NCI-H1048 (cell line): ENCODE results near the gene PARP14.
"Not testable (repeated sequence)": the region's sequence is repeated elsewhere in the genome, so short reads cannot be mapped to it uniquely, and the experiment has no call there.

Experiments used
- DNase-seq: peaks from one replicate; lab custom pipeline; 2025; lab: John Stamatoyannopoulos, UW

Gene PARP14

DNA sequence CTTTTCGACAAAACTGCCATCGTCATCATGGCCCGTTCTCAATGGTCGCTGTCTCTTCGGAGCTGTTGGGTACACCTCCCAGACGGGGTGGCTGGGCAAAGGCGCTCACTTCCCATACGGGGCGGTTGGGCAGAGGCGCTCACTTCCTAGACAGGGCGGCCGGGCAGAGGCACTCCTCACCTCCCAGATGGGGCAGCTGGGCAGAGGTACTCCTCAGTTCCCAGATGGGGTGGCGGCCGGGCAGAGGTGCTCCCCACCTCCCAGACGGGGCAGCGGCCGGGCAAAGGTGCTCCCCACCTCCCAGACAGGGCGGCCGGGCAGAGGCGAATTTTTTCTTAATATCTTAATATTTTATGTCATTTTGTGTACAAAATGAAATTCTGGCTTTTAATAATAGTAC is 44.5 kb downstream of the PARP14 start:
- DNase-seq: no peak

DNA sequence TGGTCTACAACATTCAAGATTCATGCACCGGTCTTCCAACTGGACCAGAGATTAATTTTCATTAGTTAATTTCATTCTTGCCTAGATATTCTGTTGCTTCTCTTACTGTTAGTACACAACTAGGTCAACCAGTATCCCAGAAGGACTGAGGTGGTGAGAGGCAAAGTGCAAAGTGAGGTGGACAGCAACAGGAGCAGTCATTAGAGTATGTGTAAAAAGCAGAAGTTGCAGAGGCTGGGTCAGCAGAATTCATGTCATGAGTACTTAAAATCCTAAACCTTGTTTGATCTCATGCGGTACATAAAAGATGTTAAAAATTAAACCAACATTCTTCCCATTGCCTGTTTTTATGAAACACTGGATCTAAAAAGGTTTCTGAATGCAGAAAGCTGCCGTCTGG is 46.7 kb downstream of the PARP14 start:
- no peak for DNase-seq

DNA sequence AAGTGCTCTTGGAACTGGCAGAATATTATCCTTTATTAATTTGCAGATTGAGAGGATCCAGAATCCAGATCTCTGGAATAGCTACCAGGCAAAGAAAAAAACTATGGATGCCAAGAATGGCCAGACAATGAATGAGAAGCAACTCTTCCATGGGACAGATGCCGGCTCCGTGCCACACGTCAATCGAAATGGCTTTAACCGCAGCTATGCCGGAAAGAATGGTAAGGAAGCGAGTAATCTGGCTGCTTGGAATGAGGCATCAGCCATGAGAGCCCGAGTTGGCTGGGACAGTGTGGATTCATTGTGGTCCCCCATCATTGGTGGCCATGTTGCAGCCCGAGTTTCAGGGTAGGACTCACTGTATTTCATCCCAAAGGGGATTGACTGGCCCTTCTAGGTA is 47.1 kb downstream of the PARP14 start:
- no peak for DNase-seq

DNA sequence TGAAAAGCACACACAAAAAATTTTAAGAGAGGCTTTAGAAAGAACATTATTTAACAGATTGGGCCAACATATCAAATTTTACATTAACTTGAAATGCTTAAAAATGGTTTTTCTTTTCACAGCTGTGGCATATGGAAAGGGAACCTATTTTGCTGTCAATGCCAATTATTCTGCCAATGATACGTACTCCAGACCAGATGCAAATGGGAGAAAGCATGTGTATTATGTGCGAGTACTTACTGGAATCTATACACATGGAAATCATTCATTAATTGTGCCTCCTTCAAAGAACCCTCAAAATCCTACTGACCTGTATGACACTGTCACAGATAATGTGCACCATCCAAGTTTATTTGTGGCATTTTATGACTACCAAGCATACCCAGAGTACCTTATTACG is 47.5 kb downstream of the PARP14 start:
- no peak for DNase-seq

DNA sequence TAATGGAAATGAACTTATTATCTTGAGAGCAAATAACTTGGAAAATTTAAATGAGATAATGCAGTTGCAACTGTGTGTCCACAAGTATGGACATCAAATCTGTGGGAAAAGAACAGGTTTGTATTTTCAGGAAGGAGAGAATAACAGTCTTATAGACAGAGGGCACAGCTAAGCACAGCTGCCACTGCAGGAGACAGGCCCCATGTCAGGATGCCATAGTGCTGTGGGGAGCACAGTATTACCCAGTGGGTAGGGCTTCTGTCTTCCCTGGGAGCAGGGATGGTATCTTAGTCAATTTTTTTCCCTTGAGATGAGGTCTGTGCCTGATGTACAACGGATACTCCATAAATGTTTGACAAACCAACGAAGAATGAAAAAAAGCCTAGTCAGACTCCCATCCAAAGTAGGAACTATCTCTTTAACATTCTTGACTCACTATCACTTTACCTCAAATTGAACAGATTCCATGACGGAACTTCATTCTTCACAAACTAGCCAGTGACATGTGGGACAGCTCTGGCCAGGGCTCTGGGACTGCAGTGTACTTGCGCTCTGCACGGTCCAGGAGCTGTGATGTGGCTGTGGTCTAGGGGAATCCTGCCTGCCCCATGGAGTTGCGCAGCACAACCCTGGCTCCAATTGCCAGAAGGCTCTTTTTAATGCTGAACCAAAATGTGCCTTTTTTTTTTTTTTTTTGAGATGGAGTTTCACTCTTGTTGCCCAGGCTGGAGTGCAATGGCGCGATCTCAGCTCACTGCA is 48.3 kb downstream of the PARP14 start:
- no peak for DNase-seq

DNA sequence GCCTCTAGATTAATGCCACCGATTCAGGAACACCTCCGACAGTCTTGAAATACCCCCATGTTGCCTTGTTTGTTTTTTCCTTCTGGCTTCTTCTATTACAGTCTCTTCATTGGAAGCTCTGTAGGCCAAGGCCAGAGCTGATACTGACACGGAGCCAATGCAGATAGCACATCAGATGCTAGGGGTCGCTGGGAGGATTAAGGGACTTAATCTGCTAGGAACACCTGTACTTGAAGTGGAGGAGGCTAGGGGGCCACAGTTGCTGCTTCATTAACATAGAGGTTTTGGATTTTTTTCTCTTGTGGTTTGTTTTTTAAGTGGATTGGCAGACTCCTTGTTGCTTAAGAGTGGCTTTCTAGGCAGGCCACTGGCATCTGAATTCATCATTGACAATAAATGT is 49.6 kb downstream of the PARP14 start:
- no peak for DNase-seq

DNA sequence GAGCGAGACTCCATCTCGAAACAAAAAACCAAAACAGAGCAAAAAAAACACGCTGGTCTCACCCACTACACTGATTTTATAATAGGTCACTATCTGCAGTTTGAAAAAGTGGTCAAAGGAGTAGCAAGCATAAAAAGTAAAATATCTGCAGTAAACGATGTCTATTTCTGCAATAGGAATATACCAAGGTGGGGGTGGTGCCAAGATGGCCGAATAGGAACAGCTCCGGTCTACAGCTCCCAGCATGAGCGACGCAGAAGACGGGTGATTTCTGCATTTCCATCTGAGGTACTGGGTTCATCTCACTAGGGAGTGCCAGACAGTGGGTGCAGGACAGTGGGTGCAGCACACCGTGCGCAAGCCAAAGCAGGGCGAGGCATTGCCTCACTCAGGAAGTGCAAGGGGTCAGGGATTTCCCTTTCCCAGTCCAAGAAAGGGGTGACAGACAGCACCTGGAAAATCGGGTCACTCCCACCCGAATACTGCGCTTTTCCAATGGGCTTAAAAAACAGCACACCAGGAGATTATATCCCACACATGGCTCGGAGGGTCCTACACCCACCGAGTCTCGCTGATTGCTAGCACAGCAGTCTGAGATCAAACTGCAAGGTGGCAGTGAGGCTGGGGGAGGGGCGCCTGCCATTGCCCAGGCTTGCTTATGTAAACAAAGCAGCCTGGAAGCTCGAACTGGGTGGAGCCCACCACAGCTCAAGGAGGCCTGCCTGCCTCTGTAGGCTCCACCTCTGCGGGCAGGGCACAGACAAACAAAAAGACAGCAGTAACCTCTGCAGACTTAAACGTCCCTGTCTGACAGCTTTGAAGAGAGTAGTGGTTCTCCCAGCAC is 52.3 kb downstream of the PARP14 start:
- DNase-seq: not testable (repeated sequence)

DNA sequence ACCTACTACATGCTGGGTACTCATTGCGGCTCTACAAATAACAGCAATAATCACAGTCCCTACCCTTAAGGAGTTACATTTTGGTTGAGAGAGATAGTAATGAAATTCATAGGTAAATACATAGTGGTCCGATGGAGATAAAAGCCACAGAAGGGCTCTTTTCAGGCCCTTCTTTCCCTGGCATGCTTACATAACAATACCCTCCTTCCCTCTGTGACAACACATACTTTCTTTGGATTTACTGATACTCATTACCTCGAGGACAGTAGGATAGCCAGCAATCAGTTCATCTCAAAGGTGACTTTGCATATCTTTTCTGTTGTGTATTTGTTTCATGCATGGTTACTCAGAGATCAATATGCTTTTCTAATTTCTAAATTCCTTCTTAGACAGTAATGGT is 58.5 kb downstream of the PARP14 start:
- DNase-seq: no peak

DNA sequence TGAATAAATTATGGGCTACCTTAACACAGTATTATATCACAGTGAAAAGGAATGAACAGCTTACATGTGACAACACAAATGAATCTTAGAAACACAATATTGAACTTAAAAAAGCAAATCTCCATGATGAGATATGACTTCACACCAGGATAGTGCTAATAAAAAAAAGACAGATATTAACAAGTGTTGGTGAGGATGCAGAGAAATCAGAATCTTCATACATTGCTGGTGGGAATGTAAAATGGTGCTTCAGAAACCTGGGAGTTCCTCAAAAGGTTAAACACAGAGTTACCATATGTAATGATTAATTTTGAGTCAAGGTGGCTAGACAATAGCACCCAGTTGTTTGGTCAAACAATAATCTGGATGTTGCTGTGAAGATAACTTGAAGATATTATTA is 61.6 kb downstream of the PARP14 start:
- DNase-seq: no peak

DNA sequence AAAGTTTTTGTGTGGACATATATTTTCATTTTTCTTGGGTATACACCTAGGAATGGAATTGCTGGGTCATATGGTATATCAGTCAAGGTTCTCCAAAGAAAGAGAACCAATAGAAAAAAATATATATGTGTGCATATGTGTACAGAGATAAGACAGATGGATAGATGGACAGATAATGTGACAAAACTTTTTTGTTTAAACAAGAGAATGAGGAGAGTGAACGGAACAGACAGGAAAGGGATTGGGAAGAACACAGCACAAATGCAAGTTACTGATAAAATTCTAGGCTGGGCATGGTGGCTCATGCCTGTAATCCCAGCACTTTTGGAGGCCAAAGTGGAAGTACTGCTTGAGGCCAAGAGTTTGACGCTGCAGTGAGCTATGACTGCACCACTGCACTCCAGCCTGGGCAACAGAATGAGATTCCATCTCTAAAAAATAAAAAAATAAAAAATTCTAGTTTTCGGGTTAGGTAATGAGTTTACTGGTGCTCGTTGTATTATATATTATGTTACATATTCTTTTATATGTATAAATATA is 63.0 kb downstream of the PARP14 start:
- DNase-seq: no peak

DNA sequence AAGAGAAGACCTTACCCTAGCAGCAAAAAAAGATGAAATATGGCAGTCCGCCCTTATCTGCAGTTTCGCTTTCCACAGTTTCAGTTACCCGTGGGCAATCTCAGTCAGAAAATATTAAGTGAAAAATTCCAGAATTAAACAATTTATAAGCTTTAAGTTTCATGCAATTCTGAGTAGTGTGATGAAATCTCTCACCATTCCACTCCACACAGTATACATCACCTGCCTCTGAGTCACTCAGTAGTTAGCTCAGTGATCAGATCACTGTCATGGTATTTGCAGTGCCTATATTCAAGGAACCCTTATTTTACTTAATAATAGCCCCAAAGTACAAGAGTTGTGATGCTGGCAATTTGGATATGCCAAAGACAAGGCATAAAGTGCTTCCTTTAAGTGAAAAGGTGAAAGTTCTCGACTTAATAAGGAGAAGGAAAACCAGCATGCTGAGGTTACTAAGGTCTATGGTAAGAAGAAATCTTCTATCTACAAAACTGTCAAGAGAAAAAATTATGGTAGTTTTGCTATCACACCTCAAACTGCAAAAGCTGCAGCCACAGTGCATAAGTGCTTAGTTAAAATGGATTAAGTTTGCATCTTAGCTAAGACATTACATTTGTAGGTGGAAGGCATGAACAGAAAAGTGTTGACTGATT is 64.9 kb downstream of the PARP14 start:
- DNase-seq: no peak

DNA sequence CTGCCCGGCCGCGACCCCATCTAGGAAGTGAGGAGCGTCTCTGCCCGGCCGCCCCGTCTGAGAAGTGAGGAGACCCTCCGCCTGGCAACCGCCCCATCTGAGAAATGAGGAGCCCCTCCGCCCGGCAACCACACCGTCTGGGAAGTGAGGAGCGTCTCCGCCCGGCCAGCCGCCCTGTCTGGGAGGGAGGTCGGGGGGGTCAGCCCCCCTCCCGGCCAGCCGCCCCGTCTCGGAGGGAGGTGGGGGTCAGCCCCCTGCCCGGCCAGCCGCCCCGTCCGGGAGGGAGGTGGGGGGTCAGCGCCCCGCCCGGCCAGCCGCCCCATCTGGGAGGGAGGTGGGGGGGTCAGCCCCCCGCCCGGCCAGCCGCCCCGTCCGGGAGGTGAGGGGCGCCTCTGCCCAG is 66.7 kb downstream of the PARP14 start:
- not testable (repeated sequence) for DNase-seq

DNA sequence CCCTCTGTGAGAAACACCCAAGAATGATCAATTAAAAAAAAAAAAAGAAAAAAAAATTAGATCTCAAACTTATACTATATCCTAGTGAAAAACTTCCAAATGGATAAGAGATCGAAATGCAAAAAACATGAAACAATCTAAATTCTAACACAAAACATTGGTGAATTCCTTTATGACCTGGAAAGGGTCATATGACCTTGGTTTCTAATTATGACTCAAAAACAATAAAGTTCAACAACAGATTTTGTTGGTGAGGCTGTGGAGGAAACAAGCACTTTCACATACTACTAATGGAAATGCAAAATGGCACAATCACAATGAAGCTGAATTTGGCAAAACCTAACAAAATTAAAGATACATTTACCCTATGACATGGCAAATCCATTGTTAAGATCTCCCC is 67.7 kb downstream of the PARP14 start:
- DNase-seq: no peak

DNA sequence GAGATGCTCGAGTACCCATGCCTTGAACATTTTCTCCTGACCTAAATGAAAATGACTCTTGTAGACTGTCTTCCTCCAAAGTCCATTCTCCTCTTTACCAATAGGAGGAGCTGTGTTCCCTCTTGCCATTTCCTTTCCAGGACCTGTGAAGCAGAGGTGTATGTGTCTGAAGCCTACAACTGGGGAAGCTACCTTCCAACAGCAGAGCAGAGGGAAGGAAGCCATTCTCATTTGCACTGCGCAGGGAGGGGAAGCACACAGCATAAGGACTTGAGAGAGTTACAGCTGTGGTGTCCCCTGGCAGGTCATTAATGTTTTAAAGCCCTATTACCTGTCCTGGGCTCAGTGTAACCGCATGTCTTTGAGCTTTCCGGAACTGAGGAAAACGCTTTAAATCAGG is 74.3 kb downstream of the PARP14 start:
- DNase-seq: no peak

DNA sequence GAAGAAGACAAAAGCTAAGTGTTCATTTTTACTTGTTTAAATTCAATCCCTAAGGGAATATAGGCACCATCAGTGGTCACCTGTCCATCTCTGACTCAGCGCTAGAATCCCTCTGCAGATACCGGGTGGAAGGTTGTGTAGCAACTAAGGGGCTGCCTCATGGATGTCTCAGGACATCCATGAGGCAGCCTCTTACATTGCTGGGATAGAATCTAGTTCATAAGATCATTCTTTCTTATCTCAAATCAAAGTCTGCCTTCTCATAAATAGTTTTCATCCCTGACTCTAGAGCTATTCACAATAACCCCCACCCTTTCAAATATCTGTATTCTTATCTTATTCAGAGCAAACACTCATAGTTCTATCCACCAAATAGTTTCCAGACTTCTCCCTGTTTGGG is 74.9 kb downstream of the PARP14 start:
- no peak for DNase-seq

DNA sequence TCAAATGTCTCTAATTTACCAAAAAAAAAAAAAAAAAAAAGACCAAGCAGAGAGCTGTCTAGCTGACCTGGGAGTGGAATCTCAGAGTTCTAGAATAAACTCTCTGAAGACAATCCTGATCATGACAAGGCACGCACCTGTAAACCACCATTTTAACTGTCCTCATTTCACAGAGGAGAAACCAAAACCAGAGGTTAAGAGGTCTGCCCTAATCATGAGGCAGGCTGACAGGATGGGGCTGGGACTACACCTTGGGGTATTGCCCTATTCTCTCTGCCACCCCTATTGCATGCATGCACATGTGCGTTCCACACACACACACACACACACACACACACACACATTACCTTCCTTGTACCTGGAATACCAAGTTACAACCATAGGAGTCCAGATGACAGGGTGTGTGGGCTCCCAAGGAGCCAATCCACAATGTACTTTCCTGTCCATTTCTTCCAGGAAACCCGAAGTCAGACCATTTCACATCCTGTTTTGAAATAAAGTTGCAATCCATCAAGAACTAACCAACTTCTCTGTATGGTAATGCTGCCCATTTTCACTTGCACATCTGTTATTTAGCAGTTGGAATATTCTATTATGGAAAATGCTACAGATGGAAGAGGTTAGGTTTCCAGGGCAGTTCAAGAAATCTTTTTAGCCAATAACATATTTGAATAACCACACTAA is 78.4 kb downstream of the PARP14 start:
- DNase-seq: no peak

DNA sequence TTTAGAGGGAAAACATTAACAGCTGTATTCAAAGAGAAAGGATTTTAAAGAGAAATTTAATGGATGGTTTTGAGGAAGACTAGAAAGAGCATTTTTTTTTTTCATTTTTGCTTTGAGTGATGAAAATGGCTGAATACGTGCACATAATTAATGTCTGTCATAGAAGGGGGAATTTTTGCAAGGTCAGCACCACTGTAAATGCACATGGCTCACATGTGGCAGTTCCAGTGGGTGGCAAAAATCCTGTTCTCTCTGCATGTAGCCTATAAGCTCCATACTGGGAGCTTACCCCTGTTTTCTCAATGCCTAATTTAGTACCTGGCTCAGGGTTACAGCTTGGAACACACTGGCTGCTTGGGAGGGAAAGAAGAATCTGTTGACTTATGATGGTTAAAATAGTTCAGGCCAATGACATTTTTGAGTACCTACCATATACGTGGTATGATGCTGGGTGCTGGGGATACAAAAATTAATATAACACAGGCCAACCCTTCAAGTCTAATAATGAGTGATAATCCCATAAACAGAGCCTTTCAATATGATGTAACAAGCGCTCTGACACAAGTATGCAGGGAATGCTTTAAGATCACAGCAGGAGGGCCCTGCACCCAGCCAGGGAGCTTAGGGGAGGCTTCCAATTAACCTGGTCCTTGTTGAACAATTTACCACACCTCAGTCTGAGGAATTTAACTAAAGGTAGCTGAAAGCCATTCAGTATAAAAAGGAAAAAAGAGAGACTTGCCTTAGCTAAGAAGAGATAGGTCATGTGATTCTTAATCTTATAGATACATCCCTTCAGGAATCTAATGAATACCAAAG is 80.0 kb downstream of the PARP14 start:
- DNase-seq: no peak

DNA sequence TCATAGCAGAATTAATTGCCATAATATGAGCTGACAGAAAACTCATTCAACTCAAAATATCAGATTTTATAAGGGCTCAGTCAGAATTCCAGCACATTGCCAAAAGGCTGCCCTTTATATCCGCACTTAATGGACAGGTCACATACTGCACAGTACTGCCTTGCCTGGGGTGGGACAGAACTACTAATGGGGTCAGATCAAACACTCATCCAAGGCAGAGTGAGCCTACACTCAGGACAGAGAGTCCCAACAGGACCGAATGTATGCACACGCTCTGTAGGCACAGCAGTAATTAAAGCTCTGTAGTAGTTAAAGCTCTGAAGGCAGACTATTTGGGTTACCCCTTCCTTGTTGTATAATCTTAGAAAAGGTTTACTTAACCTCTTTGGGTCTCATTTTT is 85.8 kb downstream of the PARP14 start:
- DNase-seq: no peak

DNA sequence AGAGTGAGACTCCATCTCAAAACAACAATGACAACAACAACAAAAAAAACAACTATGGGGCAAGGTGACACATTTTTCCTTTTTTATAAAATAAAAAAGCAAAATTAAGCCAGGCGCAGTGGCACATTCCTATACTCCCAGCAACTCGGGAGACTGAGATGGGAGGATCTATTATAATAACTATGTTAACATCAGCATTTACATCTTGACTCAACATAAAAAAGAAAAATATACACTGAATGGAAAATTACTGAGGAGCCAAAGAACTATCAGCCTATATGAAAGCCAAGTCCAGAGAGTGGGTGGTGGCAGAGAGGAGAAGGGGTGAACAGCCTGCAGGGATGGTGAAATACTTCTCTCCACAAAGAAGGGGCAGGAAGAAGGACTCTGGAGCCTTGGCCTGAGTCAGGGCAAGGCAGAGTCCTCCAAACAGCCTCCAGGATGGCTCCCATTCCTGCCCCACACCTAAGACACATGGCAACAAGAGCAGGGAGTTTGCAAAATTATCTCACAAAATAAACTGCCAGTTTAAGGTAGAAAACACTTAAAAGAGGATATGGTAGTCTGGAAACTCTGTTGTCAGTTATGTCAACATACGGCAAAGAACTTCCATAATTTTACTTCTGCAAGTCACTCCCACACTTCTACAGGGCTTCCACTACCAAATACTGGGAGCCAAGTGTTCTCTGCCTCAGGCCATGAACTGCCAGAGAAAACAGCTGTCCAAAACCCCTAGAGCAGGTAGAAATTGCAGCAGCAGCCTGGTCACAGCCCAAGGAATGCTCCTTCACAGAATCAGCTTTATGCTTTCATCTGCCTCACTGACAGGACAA is 87.1 kb downstream of the PARP14 start:
- DNase-seq: no peak

DNA sequence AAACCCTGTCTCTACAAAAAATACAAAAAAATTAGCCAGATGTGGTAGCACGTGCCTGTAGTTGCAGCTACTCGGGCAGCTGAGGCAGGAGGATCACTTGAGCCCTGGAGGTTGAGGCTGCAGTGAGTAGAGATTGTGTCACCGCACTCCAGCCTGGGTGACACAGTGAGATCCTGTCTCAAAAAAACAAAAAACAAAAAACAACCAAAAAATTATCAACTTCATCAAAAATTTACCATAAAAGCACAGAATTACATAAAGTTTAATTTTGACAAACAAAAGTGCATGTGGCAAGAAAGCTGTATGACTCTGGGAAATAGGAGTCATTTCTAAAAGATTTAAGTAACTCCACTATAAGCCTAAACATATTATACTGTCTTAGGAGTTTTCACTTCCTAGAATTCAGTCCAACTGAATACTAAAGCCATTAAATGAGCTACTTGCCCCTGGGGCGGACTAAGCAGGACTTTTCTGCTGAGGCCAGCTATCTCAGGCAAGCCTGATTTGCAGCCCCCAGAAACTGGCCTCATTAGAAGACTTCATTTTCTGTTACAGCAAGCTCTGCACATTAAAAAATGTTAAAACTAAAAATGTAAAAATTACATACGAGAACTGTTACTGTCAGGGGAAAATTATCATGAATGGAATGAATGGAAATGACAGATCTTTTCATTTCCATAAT is 90.0 kb downstream of the PARP14 start:
- no peak for DNase-seq
